ENCODE measurements around the gene SEMA5B.

GRCh38 chr3:122890720-122891220, 136.8 kb downstream of the SEMA5B start:
- TF ChIP-seq SIN3A (IDR thresholded peaks at IDR 0.05; ENCODE audit: borderline replicate concordance, insufficient read depth, low read length) (no peak), TAF1 (IDR thresholded peaks at IDR 0.05; ENCODE audit: borderline replicate concordance, insufficient read depth, low read length) (no peak), FOXP2 (optimal IDR thresholded peaks at IDR 0.05; ENCODE audit: borderline replicate concordance, extremely low read depth, extremely low read length, insufficient read depth) (no peak)

Measured in PFSK-1 (cell line).